ENCODE measurements around the gene PCDHGB7.

PCDHGB7 gene

DNA sequence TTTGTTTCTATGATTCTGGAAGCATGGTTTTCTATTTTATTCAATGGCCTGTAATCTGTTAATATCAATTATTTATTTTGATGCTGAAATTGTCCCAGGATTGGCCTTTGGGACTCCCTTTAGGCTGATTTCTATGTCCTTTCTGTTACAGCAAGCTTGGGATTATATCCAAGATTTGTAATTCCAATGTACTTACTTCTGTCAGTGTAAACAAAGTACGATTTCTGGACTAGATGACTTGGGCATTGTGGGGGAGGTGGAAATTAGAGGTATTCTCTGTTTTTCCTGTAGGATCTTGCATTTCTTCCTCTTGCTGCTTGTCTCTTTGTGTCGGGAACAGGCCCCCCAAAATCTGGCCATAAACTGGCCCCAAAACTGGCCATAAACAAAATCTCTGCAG is 16.5 kb downstream of the PCDHGB7 start:
- peaks cover 58% of the 10 kb centered on the region for H3K27me3 Mint-ChIP-seq
- H3K4me3 Mint-ChIP-seq: no peak overlapping the region
- peaks cover 23% of the 10 kb centered on the region for H3K36me3 Mint-ChIP-seq (ENCODE audit: low read depth)
- no peak overlapping the region for H3K27ac Mint-ChIP-seq
- peaks cover 23% of the 10 kb centered on the region for H3K9me3 Mint-ChIP-seq
- peaks cover 10% of the 10 kb centered on the region for H3K4me1 Mint-ChIP-seq (ENCODE audit: low read depth)

DNA sequence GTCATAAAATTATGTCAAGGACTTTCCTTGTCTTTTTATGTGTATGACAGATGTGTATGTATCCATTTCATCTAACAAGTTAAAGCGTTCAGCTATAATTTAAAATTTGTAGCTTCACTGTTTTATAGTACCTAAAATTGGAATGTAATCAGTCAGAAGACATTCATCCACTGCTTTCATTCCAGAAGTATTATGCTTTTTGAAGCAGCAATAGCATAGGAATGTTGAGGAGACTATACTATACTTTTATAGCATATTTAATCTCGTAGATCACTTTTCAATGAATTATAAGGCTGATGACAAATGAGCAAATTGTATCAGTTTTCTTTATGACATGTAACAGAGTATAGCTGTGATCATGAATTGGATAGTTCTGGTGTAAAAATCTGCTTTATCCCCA is 19.7 kb downstream of the PCDHGB7 start:
- no peaks in the 10 kb centered on the region for H3K4me1 Mint-ChIP-seq (ENCODE audit: low read depth)
- no peak overlapping the region for H3K27ac Mint-ChIP-seq
- H3K36me3 Mint-ChIP-seq (ENCODE audit: low read depth): peaks cover 8% of the 10 kb centered on the region
- peaks cover 42% of the 10 kb centered on the region for H3K27me3 Mint-ChIP-seq
- peaks cover 9% of the 10 kb centered on the region for H3K9me3 Mint-ChIP-seq
- no peak overlapping the region for H3K4me3 Mint-ChIP-seq

DNA sequence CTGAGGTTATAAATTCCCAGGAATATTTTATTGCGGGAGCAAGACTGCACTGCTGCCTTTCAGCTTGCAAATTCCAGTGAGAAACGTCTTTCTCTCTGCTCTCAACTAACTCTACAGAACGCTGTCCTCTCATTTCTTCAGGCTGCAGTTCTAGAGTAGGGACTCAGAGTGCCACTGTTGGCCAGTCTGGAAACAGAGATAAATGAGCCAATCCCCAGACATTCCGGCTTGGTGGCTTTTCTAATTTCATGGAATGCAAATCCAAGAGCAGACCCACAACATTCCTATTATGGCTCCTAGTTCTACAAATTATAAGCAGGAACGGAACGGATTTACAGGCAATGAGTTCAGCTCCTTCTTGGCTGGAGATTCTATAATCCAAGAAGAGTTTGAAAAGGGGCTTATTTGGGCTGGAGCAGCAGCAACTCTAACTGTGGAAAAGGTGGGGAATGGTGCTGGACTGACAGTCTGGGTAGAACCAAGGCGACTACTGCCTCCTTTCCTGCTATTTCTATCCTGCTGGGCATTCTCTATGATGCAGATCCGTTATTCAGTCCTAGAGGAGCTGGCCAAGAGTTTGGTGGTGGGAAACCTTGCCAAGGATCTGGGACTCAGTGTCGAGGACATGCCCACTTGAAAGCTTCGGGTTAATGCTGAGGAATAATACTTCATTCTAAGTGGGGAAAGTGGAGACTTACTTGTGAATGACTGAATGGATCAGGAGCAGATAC is 22.1 kb downstream of the PCDHGB7 start:
- Mint-ChIP-seq H3K36me3 (ENCODE audit: low read depth) (peaks cover 4% of the 10 kb centered on the region), H3K27me3 (peaks cover 29% of the 10 kb centered on the region), H3K9me3 (peaks cover 4% of the 10 kb centered on the region), H3K4me1 (ENCODE audit: low read depth) (no peaks in the 10 kb centered on the region), H3K4me3 (no peak overlapping the region), H3K27ac (no peak overlapping the region)

DNA sequence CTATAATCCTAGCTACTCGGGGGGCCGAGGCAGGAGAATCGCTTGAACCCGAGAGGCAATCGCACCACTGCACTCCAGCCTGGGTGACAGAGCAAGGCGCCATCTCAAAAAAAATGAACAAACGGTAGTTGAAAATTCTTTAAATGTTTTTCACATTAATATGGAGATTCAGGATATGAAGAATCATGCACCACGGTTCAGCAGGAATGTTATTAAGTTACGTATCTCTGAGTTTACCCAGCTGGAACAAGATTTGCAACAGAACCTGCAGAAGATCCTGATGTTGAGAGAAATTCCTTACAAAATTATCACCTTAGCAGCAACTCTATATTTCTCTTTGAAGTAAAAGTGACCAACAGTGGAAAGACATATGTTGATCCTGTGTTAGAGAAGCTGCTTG is 22.9 kb downstream of the PCDHGB7 start:
- H3K36me3 Mint-ChIP-seq (ENCODE audit: low read depth): peaks cover 4% of the 10 kb centered on the region
- H3K9me3 Mint-ChIP-seq: peaks cover 4% of the 10 kb centered on the region
- no peak overlapping the region for H3K27ac Mint-ChIP-seq
- H3K4me1 Mint-ChIP-seq (ENCODE audit: low read depth): no peaks in the 10 kb centered on the region
- peaks cover 25% of the 10 kb centered on the region for H3K27me3 Mint-ChIP-seq
- H3K4me3 Mint-ChIP-seq: no peak overlapping the region

DNA sequence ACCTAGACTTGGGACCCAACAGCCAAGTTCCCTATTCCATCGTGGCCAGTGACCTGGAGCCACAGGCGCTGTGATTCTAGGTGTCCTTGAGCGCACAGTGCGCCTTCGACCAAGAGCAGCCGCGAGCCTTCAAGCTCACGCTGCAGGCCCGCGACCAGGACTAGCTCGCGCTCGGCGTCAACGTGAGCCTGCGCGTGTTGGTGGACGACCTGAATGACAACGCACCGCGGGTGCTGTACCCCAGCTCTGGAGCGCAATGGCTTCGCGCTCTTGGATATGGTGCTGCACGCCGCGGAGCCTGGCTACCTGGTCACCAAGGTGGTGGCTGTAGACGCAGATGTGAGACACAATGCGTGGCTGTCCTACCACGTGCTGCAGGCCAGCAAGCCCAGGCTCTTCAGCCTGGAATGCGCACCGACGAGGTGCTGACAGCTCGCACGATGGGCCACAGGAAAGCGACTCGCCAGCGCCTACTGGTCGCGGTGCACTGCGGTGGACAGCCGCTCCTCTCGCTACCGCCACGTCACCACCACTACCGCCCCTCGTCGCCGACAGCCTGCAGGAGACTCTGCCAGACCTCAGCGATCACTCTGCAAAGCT is 24.2 kb downstream of the PCDHGB7 start:
- H3K27ac Mint-ChIP-seq: no peak overlapping the region
- H3K4me3 Mint-ChIP-seq: no peak overlapping the region
- peaks cover 4% of the 10 kb centered on the region for H3K9me3 Mint-ChIP-seq
- H3K27me3 Mint-ChIP-seq: peaks cover 26% of the 10 kb centered on the region
- peaks cover 4% of the 10 kb centered on the region for H3K36me3 Mint-ChIP-seq (ENCODE audit: low read depth)
- H3K4me1 Mint-ChIP-seq (ENCODE audit: low read depth): no peaks in the 10 kb centered on the region

DNA sequence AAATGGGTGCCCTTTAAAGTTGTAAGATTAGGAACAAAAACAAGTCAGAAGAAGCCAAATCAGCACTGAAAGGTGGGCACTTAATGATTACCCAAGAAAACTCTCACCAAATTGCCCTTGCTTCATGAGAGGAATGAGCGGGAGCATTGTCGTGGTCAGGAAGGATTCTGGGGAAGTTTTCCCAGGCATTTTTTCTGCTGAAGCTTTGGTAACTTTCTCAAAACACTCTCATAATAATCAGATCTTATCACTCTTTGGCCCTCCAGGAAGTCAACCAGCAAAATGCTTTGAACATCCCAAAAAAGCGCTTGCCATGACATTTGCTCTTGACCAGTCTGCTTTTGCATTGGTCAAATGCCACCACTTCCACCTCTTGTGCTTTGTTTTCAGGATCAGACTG is 47.9 kb downstream of the PCDHGB7 start:
- H3K27me3 Mint-ChIP-seq: peaks cover 26% of the 10 kb centered on the region
- no peak overlapping the region for H3K27ac Mint-ChIP-seq
- no peaks in the 10 kb centered on the region for H3K4me1 Mint-ChIP-seq (ENCODE audit: low read depth)
- H3K4me3 Mint-ChIP-seq: no peak overlapping the region
- H3K36me3 Mint-ChIP-seq (ENCODE audit: low read depth): no peaks in the 10 kb centered on the region
- peaks cover 6% of the 10 kb centered on the region for H3K9me3 Mint-ChIP-seq
